WTC11 (cell line): ENCODE data around the gene HBZ.

Experiments used
- ATF1 ChIP-seq: sonication (generic); formaldehyde crosslinking; IDR thresholded peaks from 2 replicates; pipeline ENCODE4 v1.8.1; 2023; ENCODE audit warnings: mild to moderate bottlenecking, moderate library complexity, missing genetic modification reagents
- ETV6 ChIP-seq: sonication (generic); formaldehyde crosslinking; IDR thresholded peaks from 2 replicates; pipeline ENCODE4 v1.8.1; 2022; ENCODE audit warnings: mild to moderate bottlenecking, missing genetic modification reagents
- TP53 ChIP-seq: sonication (generic); formaldehyde crosslinking; IDR thresholded peaks from 2 replicates; pipeline ENCODE4 v1.8.1; 2023; ENCODE audit warnings: mild to moderate bottlenecking, missing genetic modification reagents
- ZNF317 ChIP-seq: sonication (generic); formaldehyde crosslinking; IDR thresholded peaks from 2 replicates; pipeline ENCODE4 v1.8.1; 2023; ENCODE audit warnings: low read depth, mild to moderate bottlenecking, moderate library complexity, missing genetic modification reagents, borderline replicate concordance
- TF ChIP-seq, protein P1 (sequence below): fragments of 200-600 bp; IDR thresholded peaks from 2 replicates; pipeline ENCODE4 v1.8.0; 2022; ENCODE audit warnings: antibody characterized with exemption
- TF ChIP-seq, protein P2 (sequence below): sonication (generic); formaldehyde crosslinking; IDR thresholded peaks from 2 replicates; pipeline ENCODE4 v1.8.0; 2022; ENCODE audit warnings: mild to moderate bottlenecking, missing genetic modification reagents
- TF ChIP-seq, protein P3 (sequence below): sonication (generic); formaldehyde crosslinking; IDR thresholded peaks from 2 replicates; pipeline ENCODE4 v1.8.1; 2023; ENCODE audit warnings: mild to moderate bottlenecking, moderate library complexity, missing genetic modification reagents
- TF ChIP-seq, protein P4 (sequence below): sonication (generic); formaldehyde crosslinking; IDR thresholded peaks from 2 replicates; pipeline ENCODE4 v1.8.1; 2023; ENCODE audit warnings: mild to moderate bottlenecking, missing genetic modification reagents, moderate library complexity
- TF ChIP-seq, protein P5 (sequence below): sonication (generic); formaldehyde crosslinking; IDR thresholded peaks from 2 replicates; pipeline ENCODE4 v1.8.1; 2022; ENCODE audit warnings: mild to moderate bottlenecking, missing genetic modification reagents, moderate library complexity, borderline replicate concordance
- TF ChIP-seq, protein P6 (sequence below): fragments of 250-450 bp; sonication (Bioruptor Pico); IDR thresholded peaks from 2 replicates; pipeline ENCODE4 v2.1.2; 2022; ENCODE audit warnings: mild to moderate bottlenecking, moderate library complexity
- TF ChIP-seq, protein P7 (sequence below): sonication (generic); formaldehyde crosslinking; IDR thresholded peaks from 2 replicates; pipeline ENCODE4 v1.8.0; 2022; ENCODE audit warnings: mild to moderate bottlenecking, missing genetic modification reagents

DNA sequence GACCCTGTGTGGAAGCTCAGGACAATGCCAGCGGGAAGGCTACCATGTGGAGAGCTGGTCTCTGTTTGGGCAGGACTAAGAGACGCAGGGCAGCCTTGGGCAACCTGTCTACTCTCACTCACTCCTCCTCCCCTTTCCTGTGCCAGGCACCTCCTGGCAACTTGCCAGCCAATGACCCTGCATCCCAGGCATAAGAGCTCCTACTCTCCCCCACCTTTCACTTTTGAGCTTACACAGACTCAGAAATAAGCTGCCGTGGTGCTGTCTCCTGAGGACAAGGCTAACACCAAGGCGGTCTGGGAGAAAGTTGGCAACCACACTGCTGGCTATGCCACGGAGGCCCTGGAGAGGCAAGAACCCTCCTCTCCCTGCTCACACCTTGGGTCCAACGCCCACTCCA, 16.0 kb downstream of the HBZ start:
- TF ChIP-seq, protein P1, sequence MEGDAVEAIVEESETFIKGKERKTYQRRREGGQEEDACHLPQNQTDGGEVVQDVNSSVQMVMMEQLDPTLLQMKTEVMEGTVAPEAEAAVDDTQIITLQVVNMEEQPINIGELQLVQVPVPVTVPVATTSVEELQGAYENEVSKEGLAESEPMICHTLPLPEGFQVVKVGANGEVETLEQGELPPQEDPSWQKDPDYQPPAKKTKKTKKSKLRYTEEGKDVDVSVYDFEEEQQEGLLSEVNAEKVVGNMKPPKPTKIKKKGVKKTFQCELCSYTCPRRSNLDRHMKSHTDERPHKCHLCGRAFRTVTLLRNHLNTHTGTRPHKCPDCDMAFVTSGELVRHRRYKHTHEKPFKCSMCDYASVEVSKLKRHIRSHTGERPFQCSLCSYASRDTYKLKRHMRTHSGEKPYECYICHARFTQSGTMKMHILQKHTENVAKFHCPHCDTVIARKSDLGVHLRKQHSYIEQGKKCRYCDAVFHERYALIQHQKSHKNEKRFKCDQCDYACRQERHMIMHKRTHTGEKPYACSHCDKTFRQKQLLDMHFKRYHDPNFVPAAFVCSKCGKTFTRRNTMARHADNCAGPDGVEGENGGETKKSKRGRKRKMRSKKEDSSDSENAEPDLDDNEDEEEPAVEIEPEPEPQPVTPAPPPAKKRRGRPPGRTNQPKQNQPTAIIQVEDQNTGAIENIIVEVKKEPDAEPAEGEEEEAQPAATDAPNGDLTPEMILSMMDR: no peak
- TF ChIP-seq, protein P2, sequence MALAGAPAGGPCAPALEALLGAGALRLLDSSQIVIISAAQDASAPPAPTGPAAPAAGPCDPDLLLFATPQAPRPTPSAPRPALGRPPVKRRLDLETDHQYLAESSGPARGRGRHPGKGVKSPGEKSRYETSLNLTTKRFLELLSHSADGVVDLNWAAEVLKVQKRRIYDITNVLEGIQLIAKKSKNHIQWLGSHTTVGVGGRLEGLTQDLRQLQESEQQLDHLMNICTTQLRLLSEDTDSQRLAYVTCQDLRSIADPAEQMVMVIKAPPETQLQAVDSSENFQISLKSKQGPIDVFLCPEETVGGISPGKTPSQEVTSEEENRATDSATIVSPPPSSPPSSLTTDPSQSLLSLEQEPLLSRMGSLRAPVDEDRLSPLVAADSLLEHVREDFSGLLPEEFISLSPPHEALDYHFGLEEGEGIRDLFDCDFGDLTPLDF: no peak
- TF ChIP-seq ZNF317 (no peak), TP53 (CRISPR knock-in tag) (no peak), ETV6 (CRISPR knock-in tag) (no peak), ATF1 (CRISPR knock-in tag) (no peak)
- TF ChIP-seq, protein P3, sequence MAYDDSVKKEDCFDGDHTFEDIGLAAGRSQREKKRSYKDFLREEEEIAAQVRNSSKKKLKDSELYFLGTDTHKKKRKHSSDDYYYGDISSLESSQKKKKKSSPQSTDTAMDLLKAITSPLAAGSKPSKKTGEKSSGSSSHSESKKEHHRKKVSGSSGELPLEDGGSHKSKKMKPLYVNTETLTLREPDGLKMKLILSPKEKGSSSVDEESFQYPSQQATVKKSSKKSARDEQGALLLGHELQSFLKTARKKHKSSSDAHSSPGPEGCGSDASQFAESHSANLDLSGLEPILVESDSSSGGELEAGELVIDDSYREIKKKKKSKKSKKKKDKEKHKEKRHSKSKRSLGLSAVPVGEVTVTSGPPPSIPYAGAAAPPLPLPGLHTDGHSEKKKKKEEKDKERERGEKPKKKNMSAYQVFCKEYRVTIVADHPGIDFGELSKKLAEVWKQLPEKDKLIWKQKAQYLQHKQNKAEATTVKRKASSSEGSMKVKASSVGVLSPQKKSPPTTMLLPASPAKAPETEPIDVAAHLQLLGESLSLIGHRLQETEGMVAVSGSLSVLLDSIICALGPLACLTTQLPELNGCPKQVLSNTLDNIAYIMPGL (CRISPR knock-in tag): no peak
- TF ChIP-seq, protein P4, sequence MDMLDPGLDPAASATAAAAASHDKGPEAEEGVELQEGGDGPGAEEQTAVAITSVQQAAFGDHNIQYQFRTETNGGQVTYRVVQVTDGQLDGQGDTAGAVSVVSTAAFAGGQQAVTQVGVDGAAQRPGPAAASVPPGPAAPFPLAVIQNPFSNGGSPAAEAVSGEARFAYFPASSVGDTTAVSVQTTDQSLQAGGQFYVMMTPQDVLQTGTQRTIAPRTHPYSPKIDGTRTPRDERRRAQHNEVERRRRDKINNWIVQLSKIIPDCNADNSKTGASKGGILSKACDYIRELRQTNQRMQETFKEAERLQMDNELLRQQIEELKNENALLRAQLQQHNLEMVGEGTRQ (CRISPR knock-in tag): no peak
- TF ChIP-seq, protein P5, sequence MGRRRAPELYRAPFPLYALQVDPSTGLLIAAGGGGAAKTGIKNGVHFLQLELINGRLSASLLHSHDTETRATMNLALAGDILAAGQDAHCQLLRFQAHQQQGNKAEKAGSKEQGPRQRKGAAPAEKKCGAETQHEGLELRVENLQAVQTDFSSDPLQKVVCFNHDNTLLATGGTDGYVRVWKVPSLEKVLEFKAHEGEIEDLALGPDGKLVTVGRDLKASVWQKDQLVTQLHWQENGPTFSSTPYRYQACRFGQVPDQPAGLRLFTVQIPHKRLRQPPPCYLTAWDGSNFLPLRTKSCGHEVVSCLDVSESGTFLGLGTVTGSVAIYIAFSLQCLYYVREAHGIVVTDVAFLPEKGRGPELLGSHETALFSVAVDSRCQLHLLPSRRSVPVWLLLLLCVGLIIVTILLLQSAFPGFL (CRISPR knock-in tag): no peak
- TF ChIP-seq, protein P6, sequence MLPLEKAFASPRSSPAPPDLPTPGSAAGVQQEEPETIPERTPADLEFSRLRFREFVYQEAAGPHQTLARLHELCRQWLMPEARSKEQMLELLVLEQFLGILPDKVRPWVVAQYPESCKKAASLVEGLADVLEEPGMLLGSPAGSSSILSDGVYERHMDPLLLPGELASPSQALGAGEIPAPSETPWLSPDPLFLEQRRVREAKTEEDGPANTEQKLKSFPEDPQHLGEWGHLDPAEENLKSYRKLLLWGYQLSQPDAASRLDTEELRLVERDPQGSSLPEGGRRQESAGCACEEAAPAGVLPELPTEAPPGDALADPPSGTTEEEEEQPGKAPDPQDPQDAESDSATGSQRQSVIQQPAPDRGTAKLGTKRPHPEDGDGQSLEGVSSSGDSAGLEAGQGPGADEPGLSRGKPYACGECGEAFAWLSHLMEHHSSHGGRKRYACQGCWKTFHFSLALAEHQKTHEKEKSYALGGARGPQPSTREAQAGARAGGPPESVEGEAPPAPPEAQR (CRISPR knock-in tag): no peak
- TF ChIP-seq, protein P7, sequence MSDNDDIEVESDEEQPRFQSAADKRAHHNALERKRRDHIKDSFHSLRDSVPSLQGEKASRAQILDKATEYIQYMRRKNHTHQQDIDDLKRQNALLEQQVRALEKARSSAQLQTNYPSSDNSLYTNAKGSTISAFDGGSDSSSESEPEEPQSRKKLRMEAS (CRISPR knock-in tag): no peak
